GM11168 (cell line): ENCODE measurements around the gene EEIG1.

Source experiments
- in situ Hi-C: fragments of 300-500 bp; cut with MboI; formaldehyde crosslinking; loops from one replicate; pipeline ENCODE4 v1.12.0; 2022; ENCODE audit warnings: low sequenced_read_pairs; ENCODE audit not compliant: unreplicated experiment

EEIG1 gene

GRCh38 chr9:128001779-128002298, 21.1 kb upstream of the EEIG1 start:
- in situ Hi-C loops: no loop called here

- in situ Hi-C loops: no loop called here
Observed at GRCh38 chr9:128001151-128001778, 20.5 kb upstream of the EEIG1 start.

- in situ Hi-C loops: no loop called here
Observed at GRCh38 chr9:127999461-127999860, 18.7 kb upstream of the EEIG1 start.

GRCh38 chr9:127993721-127994120, 12.9 kb upstream of the EEIG1 start:
- in situ Hi-C loops: no loop called here

GRCh38 chr9:127991757-127992274, 11.0 kb upstream of the EEIG1 start:
- in situ Hi-C loops: no loop called here

GRCh38 chr9:127991017-127991756, 10.4 kb upstream of the EEIG1 start:
- in situ Hi-C loops: no loop called here

- in situ Hi-C loops: no loop called here
Observed at GRCh38 chr9:127990554-127990953, 9.8 kb upstream of the EEIG1 start.

- in situ Hi-C loops: no loop called here
Observed at GRCh38 chr9:127989094-127989493, 8.3 kb upstream of the EEIG1 start.

GRCh38 chr9:127987103-127987614, 6.4 kb upstream of the EEIG1 start:
- in situ Hi-C loops: no loop called here

- in situ Hi-C loops: no loop called here
Observed at GRCh38 chr9:127985011-127985410, 4.2 kb upstream of the EEIG1 start.

GRCh38 chr9:127983847-127984289, 3.1 kb upstream of the EEIG1 start:
- in situ Hi-C loops: no loop called here

- in situ Hi-C loops: no loop called here
Observed at GRCh38 chr9:127982912-127983311, 2.1 kb upstream of the EEIG1 start.

GRCh38 chr9:127981559-127982121, 851 bp upstream of the EEIG1 start:
- in situ Hi-C loops: no loop called here

GRCh38 chr9:127980060-127980705, 606 bp downstream of the EEIG1 start:
- in situ Hi-C loops: no loop called here

GRCh38 chr9:127979333-127980059, 1.3 kb downstream of the EEIG1 start:
- in situ Hi-C loops: loop anchor here (10.0 kb wide), 1 partner anchor 1045 kb away; the partner anchor contains the start of gene SH3GLB2

GRCh38 chr9:127979015-127979332, 1.8 kb downstream of the EEIG1 start:
- in situ Hi-C loops: loop anchor here (10.0 kb wide), 1 partner anchor 1046 kb away; the partner anchor contains the start of gene SH3GLB2

- in situ Hi-C loops: loop anchor here (10.0 kb wide), 1 partner anchor 1047 kb away; the partner anchor contains the start of gene SH3GLB2
Observed at GRCh38 chr9:127977884-127978647, 2.7 kb downstream of the EEIG1 start.

GRCh38 chr9:127977009-127977883, 3.5 kb downstream of the EEIG1 start:
- in situ Hi-C loops: loop anchor here (10.0 kb wide), 1 partner anchor 1048 kb away; the partner anchor contains the start of gene SH3GLB2
